GM21447 (cell line): ENCODE data around the gene NUBPL.
"Not testable (repeated sequence)": the region's sequence is repeated elsewhere in the genome, so short reads cannot be mapped to it uniquely, and the experiment has no call there.

Experiments used
- ATAC-seq: cut with Tn5 transposase; IDR thresholded peaks from one replicate; pipeline ENCODE4 v1.9.1; 2021; ENCODE audit not compliant: unreplicated experiment

Gene NUBPL

GRCh38 chr14:31726337-31726736 is 165.1 kb downstream of the NUBPL start:
- no peak for ATAC-seq

GRCh38 chr14:31727797-31728196 is 166.6 kb downstream of the NUBPL start:
- no peak for ATAC-seq

GRCh38 chr14:31740688-31741087 is 179.5 kb downstream of the NUBPL start:
- no peak for ATAC-seq

GRCh38 chr14:31745741-31746140 is 184.5 kb downstream of the NUBPL start:
- ATAC-seq: no peak

- no peak for ATAC-seq
Measured at GRCh38 chr14:31746326-31746725, 185.1 kb downstream of the NUBPL start.

GRCh38 chr14:31749275-31749674 is 188.1 kb downstream of the NUBPL start:
- no peak for ATAC-seq

- ATAC-seq: not testable (repeated sequence)
Measured at GRCh38 chr14:31751047-31751446, 189.8 kb downstream of the NUBPL start.

- ATAC-seq: no peak
Measured at GRCh38 chr14:31752867-31753661, 191.9 kb downstream of the NUBPL start.

GRCh38 chr14:31758941-31759340 is 197.7 kb downstream of the NUBPL start:
- no peak for ATAC-seq

GRCh38 chr14:31760277-31760676 is 199.1 kb downstream of the NUBPL start:
- no peak for ATAC-seq

GRCh38 chr14:31761325-31761724 is 200.1 kb downstream of the NUBPL start:
- no peak for ATAC-seq

GRCh38 chr14:31763041-31763440 is 201.8 kb downstream of the NUBPL start:
- ATAC-seq: no peak

- no peak for ATAC-seq
Measured at GRCh38 chr14:31766315-31766892, 205.2 kb downstream of the NUBPL start.

- no peak for ATAC-seq
Measured at GRCh38 chr14:31768355-31768754, 207.2 kb downstream of the NUBPL start.

- no peak for ATAC-seq
Measured at GRCh38 chr14:31770271-31770670, 209.1 kb downstream of the NUBPL start.

- ATAC-seq: no peak
Measured at GRCh38 chr14:31774567-31774966, 213.4 kb downstream of the NUBPL start.

GRCh38 chr14:31777312-31777711 is 216.1 kb downstream of the NUBPL start:
- no peak for ATAC-seq

GRCh38 chr14:31781578-31781977 is 220.4 kb downstream of the NUBPL start:
- no peak for ATAC-seq

GRCh38 chr14:31785574-31785973 is 224.4 kb downstream of the NUBPL start:
- no peak for ATAC-seq

GRCh38 chr14:31787377-31787776 is 226.2 kb downstream of the NUBPL start:
- no peak for ATAC-seq

GRCh38 chr14:31788340-31788739 is 227.1 kb downstream of the NUBPL start:
- ATAC-seq: no peak

- no peak for ATAC-seq
Measured at GRCh38 chr14:31792726-31793125, 231.5 kb downstream of the NUBPL start.

- not testable (repeated sequence) for ATAC-seq
Measured at GRCh38 chr14:31797946-31798345, 236.7 kb downstream of the NUBPL start.
